Activated naive CD4-positive, alpha-beta T cell treated with anti-CD3 and anti-CD28 coated beads, Interleukin-2, amount 50 U/mL, for 72 hours (primary cell): ENCODE data around the gene EN1. TPM values are rescaled to one million over a fixed set of nuclear protein-coding genes. Genes with fewer than 3 reads are reported as not detected.

Experiments
- ATAC-seq, 2 donors: fragments of 150-1000 bp; cut with Tn5 transposase; 2 replicates each; pipeline ENCODE4 v1.10.0; 2021; ENCODE audit warnings: mild to moderate bottlenecking in 2 of 2, moderate library complexity in 2 of 2
- DNase-seq, 2 donors: peaks; one replicate each; pipeline ENCODE4 v3.0.0; 2021 to 2022; ENCODE audit warnings: low spot score in 2 of 2
- H3K27ac Mint-ChIP-seq, 2 donors: one replicate each; pipeline ENCODE4 v1.8.0; 2022; ENCODE audit warnings: mild to moderate bottlenecking in 2 of 2, mixed read lengths in 2 of 2
- H3K36me3 Mint-ChIP-seq, 2 donors: one replicate each; pipeline ENCODE4 v1.8.0; 2022; ENCODE audit warnings: mixed read lengths in 2 of 2
- H3K9me3 Mint-ChIP-seq, 2 donors: one replicate each; pipeline ENCODE4 v1.8.0; 2022; ENCODE audit warnings: mixed read lengths in 2 of 2
- total RNA-seq, 2 donors: library from RNA; stranded (reverse); gene quantifications; one replicate each; pipeline ENCODE4 v1.2.3, GENCODE V29; 2022

EN1 gene
- total RNA-seq, 2 donors from 2014 or later, result not detected

DNA sequence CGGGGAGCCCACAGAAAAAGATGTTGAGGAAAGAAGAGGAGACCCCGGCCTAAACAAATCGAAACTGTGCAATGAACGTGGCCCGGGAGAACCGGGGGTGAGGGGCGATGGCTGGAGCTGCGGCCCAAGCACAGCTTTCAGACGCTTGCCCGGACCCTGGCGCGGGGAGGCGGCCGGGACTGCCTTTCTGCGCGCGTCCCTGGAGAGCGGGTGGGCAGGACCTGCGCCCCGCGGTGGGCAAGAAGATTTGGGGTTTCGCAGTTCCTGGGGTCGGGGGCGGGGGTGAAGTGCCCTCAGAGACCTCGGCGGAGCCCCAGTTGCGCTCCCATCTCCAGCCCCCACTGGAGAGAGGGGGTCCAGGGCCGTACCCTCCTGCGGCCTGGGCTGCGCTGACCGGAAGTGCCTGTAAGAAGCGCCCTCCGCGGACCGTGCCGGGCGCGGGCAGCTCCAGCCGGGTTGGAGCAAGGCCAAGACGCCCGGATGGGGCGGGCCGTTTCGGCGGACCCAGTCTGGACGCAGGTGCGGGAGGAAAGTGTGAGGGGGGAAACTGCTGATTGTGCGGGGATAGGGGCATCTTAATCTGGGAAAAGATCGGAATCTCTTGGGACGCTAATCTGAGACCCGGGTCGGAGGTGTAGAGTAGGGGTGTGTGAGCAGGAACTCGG lies 11.6 kb downstream of the EN1 start:
- Mint-ChIP-seq H3K9me3 (no peaks in the 10 kb centered on the region), H3K36me3 (peaks cover 0 to 13% of the 10 kb centered on the region in 2 donors), H3K27ac (no peak overlapping the region)
- ATAC-seq (no peak), DNase-seq (no peak)

- DNase-seq (peak in 1 of 2 donors; percentile 17), ATAC-seq (peak in 1 of 2 donors; percentile 26)
- peaks cover 0 to 8% of the 10 kb centered on the region in 2 donors for H3K36me3 Mint-ChIP-seq
- no peaks in the 10 kb centered on the region for H3K9me3 Mint-ChIP-seq
- H3K27ac Mint-ChIP-seq, result no peak overlapping the region
Measured at GRCh38 chr2:118834901-118835745, 12.3 kb downstream of the EN1 start.

GRCh38 chr2:118834440-118834810 lies 13.0 kb downstream of the EN1 start:
- DNase-seq (no peak), ATAC-seq (no peak)
- peaks cover 0 to 8% of the 10 kb centered on the region in 2 donors for H3K36me3 Mint-ChIP-seq
- H3K9me3 Mint-ChIP-seq, result no peaks in the 10 kb centered on the region
- no peak overlapping the region for H3K27ac Mint-ChIP-seq

GRCh38 chr2:118833716-118834439 lies 13.6 kb downstream of the EN1 start:
- Mint-ChIP-seq H3K36me3 (peaks cover 0 to 8% of the 10 kb centered on the region in 2 donors), H3K9me3 (no peaks in the 10 kb centered on the region), H3K27ac (no peak overlapping the region)
- DNase-seq (no peak), ATAC-seq (no peak)

DNA sequence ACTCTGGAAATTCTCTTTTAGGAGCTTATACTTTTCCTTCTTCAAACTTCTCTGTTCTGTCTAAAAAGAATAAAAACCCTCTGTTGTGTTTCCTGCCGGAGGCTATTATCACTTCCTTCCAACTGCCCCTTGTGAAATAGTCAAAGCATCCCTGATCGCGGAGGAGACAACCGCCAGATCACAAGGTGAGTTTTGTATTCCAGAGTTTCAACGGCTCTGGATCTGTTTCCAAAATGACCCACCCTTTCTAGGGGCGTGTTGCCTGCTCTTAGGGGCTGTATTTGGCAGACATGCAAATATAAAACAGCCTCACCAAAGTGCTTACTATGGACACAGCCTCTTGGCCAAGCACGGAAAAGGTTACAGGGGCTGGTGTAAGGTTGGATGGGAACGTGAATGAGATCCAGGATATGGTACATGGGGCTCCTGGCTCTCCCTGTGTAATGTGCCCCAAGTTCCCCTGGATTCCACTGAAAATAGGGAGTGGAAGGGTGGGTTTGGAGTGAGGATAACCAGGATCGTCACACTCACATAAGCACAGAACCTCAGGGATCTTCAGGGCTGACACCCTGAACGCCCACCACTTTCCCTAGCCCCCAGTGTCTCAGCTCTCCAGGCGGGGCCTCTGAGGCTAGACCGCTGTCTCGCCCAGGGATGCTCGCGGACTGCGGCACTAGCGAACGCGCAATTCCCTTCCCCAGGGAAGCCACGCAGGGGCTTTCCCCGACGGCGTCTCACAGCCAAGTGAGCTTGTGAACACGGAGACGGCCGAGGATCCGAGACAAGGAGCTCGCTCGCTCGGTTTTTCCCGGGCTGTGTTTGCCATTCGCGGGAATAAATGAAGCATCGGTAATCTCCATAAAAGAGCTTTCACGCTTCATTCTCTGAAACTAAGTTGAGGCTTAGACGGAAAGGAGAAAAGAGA lies 14.4 kb downstream of the EN1 start:
- peaks cover 0 to 8% of the 10 kb centered on the region in 2 donors for H3K36me3 Mint-ChIP-seq
- no peak for DNase-seq
- no peak for ATAC-seq
- H3K9me3 Mint-ChIP-seq, result no peaks in the 10 kb centered on the region
- H3K27ac Mint-ChIP-seq, result no peak overlapping the region

DNA sequence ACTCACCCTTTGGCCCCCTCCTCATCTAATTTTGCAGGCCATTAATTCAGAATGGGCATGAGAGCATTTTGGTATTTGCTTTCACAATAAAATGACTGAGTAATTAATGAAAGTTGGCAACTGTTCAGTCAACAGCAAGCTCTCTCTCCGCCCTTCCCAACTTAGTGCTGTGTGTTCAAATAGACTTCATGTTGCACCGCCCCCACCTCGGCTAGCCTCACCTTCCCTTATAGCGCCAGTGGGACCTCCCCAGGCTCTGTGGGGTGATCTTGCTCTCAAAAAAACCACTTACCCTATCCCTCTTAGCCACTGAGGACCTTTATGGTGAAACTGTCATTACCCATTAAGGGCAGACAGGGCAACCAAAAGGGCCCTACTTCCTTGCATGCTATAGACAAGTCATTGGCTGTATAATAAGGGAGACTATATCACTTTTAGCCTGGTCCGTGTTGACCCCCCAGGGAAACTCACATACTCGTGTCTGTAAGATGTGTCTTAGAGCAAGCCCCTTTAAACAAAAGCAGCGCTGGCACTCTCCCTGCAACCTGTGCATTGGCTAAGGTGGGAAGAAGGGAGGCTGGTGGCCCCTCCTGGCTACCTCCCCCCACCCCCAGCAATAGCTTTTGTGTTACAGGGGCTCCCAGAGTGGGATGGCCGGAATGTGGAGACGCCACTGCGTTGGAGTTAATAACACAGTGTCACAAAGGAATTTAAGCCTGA lies 15.2 kb downstream of the EN1 start:
- Mint-ChIP-seq H3K36me3 (peaks cover 0 to 8% of the 10 kb centered on the region in 2 donors), H3K27ac (no peak overlapping the region), H3K9me3 (no peaks in the 10 kb centered on the region)
- DNase-seq (no peak), ATAC-seq (no peak)

GRCh38 chr2:118830881-118831280 lies 16.6 kb downstream of the EN1 start:
- ATAC-seq (no peak), DNase-seq (no peak)
- no peak overlapping the region for H3K27ac Mint-ChIP-seq
- H3K9me3 Mint-ChIP-seq, result no peaks in the 10 kb centered on the region
- H3K36me3 Mint-ChIP-seq, result peaks cover 0 to 8% of the 10 kb centered on the region in 2 donors

DNA sequence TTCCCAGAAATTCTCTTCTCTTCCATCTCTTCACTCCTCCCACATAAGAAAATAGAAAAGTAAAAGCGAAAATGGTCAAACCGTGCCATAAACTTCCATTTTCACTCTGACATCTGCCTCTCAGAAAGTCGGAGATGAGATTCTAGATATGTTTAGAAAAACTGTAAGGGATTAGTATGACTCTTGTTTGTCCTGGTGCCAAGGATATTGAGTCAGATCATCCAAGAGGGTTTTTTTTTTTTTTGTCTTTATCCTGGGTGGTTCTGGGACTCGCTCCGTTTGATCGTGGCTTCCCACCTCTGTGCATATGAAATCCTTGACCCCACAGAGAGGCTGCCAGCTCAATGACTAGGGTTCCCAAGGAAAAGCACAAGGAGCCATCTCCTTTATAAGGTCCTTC lies 17.3 kb downstream of the EN1 start:
- ATAC-seq, result no peak
- H3K9me3 Mint-ChIP-seq, result no peaks in the 10 kb centered on the region
- peaks cover 0 to 8% of the 10 kb centered on the region in 2 donors for H3K36me3 Mint-ChIP-seq

DNA sequence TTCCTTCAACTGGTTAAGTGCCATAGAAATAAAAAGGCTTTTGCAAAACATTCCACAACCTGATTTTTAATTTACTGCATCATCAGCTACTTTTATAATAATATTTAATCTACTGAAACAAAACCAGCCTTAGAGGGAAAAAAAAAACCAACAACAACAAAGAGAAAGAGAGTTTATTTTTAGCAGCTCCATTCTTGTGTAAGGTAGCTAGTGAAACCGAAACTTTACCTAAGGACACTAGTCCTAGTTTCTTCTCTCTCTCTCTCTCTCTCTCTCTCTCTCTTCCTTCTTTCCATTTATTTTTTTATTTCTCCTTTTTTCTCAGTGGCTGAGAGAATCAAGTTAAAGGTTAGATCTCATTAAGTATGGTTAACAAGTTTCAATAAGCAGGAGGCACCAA lies 21.4 kb downstream of the EN1 start:
- Mint-ChIP-seq H3K36me3 (no peaks in the 10 kb centered on the region), H3K27ac (no peak overlapping the region), H3K9me3 (no peaks in the 10 kb centered on the region)
- DNase-seq (no peak), ATAC-seq (no peak)

More for the DNA sequence above, 17.3 kb downstream of the EN1 start:
- H3K27ac Mint-ChIP-seq, result no peak overlapping the region
- no peak for DNase-seq

GRCh38 chr2:118823633-118824032 lies 23.8 kb downstream of the EN1 start:
- DNase-seq, result no peak
- H3K27ac Mint-ChIP-seq, result no peak overlapping the region
- H3K36me3 Mint-ChIP-seq, result no peaks in the 10 kb centered on the region
- no peaks in the 10 kb centered on the region for H3K9me3 Mint-ChIP-seq
- no peak for ATAC-seq

- no peak overlapping the region for H3K27ac Mint-ChIP-seq
- DNase-seq, result no peak
- no peaks in the 10 kb centered on the region for H3K36me3 Mint-ChIP-seq
Measured at GRCh38 chr2:118822572-118822971, 24.9 kb downstream of the EN1 start.

DNA sequence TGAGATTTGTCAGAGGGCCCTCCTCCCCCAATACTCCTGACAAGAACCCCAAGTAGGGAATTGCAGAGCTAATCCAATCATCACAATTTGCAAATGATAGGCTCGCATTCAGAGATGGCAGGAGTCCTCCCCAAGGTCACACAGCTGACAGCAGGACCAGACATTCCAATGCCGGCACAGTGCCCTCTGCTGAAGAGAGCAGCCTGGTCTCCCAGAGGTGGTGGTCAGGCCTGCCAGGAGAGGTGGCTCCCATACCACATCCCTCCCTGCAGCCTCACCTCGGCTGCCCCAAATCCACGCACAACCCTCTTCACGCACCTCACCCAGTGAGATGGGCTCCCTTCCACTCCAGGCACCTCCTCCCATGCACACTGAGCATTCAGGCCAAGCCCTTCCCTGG lies 25.4 kb downstream of the EN1 start:
- no peak for ATAC-seq
- Mint-ChIP-seq H3K9me3 (no peaks in the 10 kb centered on the region), H3K36me3 (no peaks in the 10 kb centered on the region), H3K27ac (no peak overlapping the region)
- no peak for DNase-seq

More at GRCh38 chr2:118822572-118822971, 24.9 kb downstream of the EN1 start:
- H3K9me3 Mint-ChIP-seq, result no peaks in the 10 kb centered on the region
- ATAC-seq, result no peak

DNA sequence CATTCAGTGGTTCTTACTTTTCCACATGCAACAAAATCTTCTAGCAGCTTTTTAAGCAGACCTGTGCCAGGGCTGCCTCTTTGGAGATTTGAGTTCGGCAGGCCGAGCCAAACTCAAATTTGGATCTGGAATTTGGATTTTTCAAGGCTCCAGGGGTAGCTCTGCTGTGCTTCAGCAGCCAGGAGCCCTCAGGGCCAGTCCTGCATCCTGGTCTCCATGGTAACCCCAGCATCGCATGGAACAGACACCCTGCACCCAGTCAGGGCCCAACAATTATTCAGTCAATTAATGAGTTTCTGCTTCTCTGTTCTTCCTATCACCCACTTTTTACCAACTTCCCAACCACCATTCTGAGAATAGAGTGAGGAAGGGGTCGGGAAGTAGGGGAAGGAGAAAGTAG lies 30.0 kb downstream of the EN1 start:
- ATAC-seq, result no peak

GRCh38 chr2:118816669-118817068 lies 30.8 kb downstream of the EN1 start:
- no peaks in the 10 kb centered on the region for H3K9me3 Mint-ChIP-seq
- ATAC-seq, result no peak

More for the DNA sequence above, 30.0 kb downstream of the EN1 start:
- no peak overlapping the region for H3K27ac Mint-ChIP-seq
- DNase-seq, result no peak
- no peaks in the 10 kb centered on the region for H3K9me3 Mint-ChIP-seq
- no peaks in the 10 kb centered on the region for H3K36me3 Mint-ChIP-seq

DNA sequence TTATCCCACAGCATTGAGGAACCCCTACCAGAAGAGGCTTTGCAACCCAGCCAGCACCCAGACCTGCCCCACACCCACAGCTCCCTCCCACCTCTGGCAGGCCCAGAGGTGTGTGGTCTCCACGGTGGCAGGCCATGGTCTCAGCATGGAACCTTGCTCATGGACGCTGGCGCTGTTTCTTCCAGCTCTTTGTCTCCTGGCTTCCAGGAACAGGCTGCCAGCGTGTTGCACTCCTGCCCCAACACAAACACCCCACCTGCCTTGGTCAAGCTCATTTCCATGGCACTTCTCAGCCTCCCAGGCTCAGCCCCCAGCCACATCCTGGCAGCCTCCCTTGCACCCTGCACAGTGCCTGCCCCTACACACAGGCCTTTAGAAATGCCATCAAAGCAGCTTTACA lies 31.7 kb downstream of the EN1 start:
- H3K36me3 Mint-ChIP-seq, result no peaks in the 10 kb centered on the region
- H3K9me3 Mint-ChIP-seq, result no peaks in the 10 kb centered on the region
- no peak for ATAC-seq
- H3K27ac Mint-ChIP-seq, result no peak overlapping the region
- no peak for DNase-seq

More at GRCh38 chr2:118816669-118817068, 30.8 kb downstream of the EN1 start:
- no peak for DNase-seq
- no peaks in the 10 kb centered on the region for H3K36me3 Mint-ChIP-seq
- no peak overlapping the region for H3K27ac Mint-ChIP-seq

GRCh38 chr2:118815314-118815713 lies 32.1 kb downstream of the EN1 start:
- DNase-seq (no peak), ATAC-seq (no peak)
- H3K36me3 Mint-ChIP-seq, result no peaks in the 10 kb centered on the region
- no peak overlapping the region for H3K27ac Mint-ChIP-seq
- no peaks in the 10 kb centered on the region for H3K9me3 Mint-ChIP-seq
